ENCODE data around the gene CEACAM20. TPM values are rescaled to one million over a fixed set of nuclear protein-coding genes. Genes with fewer than 3 reads are reported as not detected.

Gene CEACAM20
- total and polyA plus RNA-seq, 2 of the 13 experiments (the other 11 are each of a cell fraction or from before 2014, with no cell fraction given): 0.04 TPM; not detected in 1

GRCh38 chr19:44509478-44509877, 20.0 kb downstream of the CEACAM20 start (continued):
- TF ChIP-seq, protein P1, sequence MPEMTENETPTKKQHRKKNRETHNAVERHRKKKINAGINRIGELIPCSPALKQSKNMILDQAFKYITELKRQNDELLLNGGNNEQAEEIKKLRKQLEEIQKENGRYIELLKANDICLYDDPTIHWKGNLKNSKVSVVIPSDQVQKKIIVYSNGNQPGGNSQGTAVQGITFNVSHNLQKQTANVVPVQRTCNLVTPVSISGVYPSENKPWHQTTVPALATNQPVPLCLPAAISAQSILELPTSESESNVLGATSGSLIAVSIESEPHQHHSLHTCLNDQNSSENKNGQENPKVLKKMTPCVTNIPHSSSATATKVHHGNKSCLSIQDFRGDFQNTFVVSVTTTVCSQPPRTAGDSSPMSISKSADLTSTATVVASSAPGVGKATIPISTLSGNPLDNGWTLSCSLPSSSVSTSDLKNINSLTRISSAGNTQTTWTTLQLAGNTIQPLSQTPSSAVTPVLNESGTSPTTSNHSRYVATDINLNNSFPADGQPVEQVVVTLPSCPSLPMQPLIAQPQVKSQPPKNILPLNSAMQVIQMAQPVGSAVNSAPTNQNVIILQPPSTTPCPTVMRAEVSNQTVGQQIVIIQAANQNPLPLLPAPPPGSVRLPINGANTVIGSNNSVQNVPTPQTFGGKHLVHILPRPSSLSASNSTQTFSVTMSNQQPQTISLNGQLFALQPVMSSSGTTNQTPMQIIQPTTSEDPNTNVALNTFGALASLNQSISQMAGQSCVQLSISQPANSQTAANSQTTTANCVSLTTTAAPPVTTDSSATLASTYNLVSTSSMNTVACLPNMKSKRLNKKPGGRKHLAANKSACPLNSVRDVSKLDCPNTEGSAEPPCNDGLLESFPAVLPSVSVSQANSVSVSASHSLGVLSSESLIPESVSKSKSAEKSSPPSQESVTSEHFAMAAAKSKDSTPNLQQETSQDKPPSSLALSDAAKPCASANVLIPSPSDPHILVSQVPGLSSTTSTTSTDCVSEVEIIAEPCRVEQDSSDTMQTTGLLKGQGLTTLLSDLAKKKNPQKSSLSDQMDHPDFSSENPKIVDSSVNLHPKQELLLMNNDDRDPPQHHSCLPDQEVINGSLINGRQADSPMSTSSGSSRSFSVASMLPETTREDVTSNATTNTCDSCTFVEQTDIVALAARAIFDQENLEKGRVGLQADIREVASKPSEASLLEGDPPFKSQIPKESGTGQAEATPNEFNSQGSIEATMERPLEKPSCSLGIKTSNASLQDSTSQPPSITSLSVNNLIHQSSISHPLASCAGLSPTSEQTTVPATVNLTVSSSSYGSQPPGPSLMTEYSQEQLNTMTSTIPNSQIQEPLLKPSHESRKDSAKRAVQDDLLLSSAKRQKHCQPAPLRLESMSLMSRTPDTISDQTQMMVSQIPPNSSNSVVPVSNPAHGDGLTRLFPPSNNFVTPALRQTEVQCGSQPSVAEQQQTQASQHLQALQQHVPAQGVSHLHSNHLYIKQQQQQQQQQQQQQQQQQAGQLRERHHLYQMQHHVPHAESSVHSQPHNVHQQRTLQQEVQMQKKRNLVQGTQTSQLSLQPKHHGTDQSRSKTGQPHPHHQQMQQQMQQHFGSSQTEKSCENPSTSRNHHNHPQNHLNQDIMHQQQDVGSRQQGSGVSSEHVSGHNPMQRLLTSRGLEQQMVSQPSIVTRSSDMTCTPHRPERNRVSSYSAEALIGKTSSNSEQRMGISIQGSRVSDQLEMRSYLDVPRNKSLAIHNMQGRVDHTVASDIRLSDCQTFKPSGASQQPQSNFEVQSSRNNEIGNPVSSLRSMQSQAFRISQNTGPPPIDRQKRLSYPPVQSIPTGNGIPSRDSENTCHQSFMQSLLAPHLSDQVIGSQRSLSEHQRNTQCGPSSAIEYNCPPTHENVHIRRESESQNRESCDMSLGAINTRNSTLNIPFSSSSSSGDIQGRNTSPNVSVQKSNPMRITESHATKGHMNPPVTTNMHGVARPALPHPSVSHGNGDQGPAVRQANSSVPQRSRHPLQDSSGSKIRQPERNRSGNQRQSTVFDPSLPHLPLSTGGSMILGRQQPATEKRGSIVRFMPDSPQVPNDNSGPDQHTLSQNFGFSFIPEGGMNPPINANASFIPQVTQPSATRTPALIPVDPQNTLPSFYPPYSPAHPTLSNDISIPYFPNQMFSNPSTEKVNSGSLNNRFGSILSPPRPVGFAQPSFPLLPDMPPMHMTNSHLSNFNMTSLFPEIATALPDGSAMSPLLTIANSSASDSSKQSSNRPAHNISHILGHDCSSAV (CRISPR knock-in tag; IDR thresholded peaks at IDR 0.05; ENCODE audit: borderline replicate concordance): no peak
- TF ChIP-seq GZF1 (CRISPR knock-in tag; IDR thresholded peaks at IDR 0.05) (no peak), TGIF2 (CRISPR knock-in tag; IDR thresholded peaks at IDR 0.05) (no peak), TIGD3 (CRISPR knock-in tag; IDR thresholded peaks at IDR 0.05; ENCODE audit: borderline replicate concordance) (no peak)

Data from HepG2 (cell line).